ENCODE measurements around the gene CHMP2A. TPM values are rescaled to one million over a fixed set of nuclear protein-coding genes. Genes with fewer than 3 reads are reported as not detected.

Gene CHMP2A
- total and polyA plus RNA-seq, 2 of the 13 experiments (the other 11 are each of a cell fraction or from before 2014, with no cell fraction given) = 49.7 to 55.0 TPM

DNA sequence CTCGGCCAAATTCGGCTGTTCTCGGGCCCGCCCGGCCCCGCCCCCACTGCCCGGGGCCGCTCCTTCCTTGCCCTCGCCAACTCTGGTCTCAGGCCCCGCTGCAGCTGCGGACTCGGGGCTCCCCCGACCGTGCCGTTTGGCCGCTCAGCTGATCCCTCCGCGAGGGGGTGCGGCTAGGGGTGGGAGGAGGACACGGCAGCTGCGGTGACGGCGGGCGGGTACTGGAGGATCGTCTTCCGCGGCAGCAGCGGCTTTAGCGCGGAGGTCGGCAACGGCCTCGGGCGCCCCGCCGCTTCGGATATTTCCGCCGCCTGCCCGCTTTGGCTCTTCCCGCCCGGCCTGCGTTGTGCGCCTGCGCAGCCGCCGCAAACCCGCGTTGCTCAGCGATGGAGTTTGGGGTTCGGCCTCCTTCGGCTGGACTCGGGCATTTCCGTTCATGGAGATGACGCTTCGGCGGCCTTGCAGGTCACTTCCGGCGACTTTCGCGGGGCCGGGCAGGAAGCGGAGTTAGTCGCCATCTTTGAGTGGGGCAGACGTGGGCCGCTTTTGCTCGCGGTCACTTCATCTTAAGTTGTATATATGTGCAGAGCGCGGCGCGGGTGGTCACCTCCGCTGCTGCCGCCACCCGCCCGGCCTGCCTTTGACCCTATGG, 3.8 kb upstream of the CHMP2A start (continued):
- TF ChIP-seq BCL3 (CRISPR knock-in tag; IDR thresholded peaks at IDR 0.05) = peak; percentile 68; the same call in 1 of the 2 replicates
- TF ChIP-seq, protein P1, sequence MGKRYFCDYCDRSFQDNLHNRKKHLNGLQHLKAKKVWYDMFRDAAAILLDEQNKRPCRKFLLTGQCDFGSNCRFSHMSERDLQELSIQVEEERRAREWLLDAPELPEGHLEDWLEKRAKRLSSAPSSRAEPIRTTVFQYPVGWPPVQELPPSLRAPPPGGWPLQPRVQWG (CRISPR knock-in tag; IDR thresholded peaks at IDR 0.05; ENCODE audit: borderline replicate concordance, low read depth) = no peak
- no peak for TF ChIP-seq CEBPB (IDR thresholded peaks at IDR 0.05; ENCODE audit: borderline replicate concordance, low read depth, low read length)
- TF ChIP-seq YEATS4 (CRISPR knock-in tag; IDR thresholded peaks at IDR 0.05; ENCODE audit: borderline replicate concordance) = peak; percentile 76; the same call in 1 of the 2 replicates
- TF ChIP-seq RFX1 (IDR thresholded peaks at IDR 0.05) = peak; percentile 60; the same call in 1 of the 2 replicates
- no peak for TF ChIP-seq CEBPG (CRISPR knock-in tag; IDR thresholded peaks at IDR 0.05)
- TF ChIP-seq ZNF354B (CRISPR knock-in tag; IDR thresholded peaks at IDR 0.05) = no peak
- no peak; the same call in 1 of the 2 replicates for TF ChIP-seq MXD3 (CRISPR knock-in tag; IDR thresholded peaks at IDR 0.05)
- TF ChIP-seq MAFG (CRISPR knock-in tag; IDR thresholded peaks at IDR 0.05) = no peak
- 0 out of 2 replicates have a peak, but pooled peaks have one; percentile 10 for TF ChIP-seq KDM3A (CRISPR knock-in tag; IDR thresholded peaks at IDR 0.05; ENCODE audit: low read depth)
- TF ChIP-seq IRX3 (CRISPR knock-in tag; IDR thresholded peaks at IDR 0.05; ENCODE audit: borderline replicate concordance, low read depth) = peak; percentile 52; the same call in 1 of the 2 replicates
- no peak for TF ChIP-seq ZMYM2 (CRISPR knock-in tag; IDR thresholded peaks at IDR 0.05)
- TF ChIP-seq ZFP82 (CRISPR knock-in tag; IDR thresholded peaks at IDR 0.05; ENCODE audit: borderline replicate concordance) = 0 out of 2 replicates have a peak, but pooled peaks have one; percentile 31
- TF ChIP-seq AKAP8 (CRISPR knock-in tag; IDR thresholded peaks at IDR 0.05) = no peak
- no peak for TF ChIP-seq ZNF180 (CRISPR knock-in tag; IDR thresholded peaks at IDR 0.05; ENCODE audit: borderline replicate concordance, low read depth)
- TF ChIP-seq, protein P2, sequence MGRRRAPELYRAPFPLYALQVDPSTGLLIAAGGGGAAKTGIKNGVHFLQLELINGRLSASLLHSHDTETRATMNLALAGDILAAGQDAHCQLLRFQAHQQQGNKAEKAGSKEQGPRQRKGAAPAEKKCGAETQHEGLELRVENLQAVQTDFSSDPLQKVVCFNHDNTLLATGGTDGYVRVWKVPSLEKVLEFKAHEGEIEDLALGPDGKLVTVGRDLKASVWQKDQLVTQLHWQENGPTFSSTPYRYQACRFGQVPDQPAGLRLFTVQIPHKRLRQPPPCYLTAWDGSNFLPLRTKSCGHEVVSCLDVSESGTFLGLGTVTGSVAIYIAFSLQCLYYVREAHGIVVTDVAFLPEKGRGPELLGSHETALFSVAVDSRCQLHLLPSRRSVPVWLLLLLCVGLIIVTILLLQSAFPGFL (CRISPR knock-in tag; IDR thresholded peaks at IDR 0.05) = no peak
- no peak for TF ChIP-seq ZNF232 (CRISPR knock-in tag; IDR thresholded peaks at IDR 0.05; ENCODE audit: borderline replicate concordance)
- TF ChIP-seq AKNA (CRISPR knock-in tag; IDR thresholded peaks at IDR 0.05; ENCODE audit: borderline replicate concordance) = peak; percentile 67; the same call in 1 of the 2 replicates
- TF ChIP-seq NCOA2 (CRISPR knock-in tag; IDR thresholded peaks at IDR 0.05) = no peak
- TF ChIP-seq TEF (CRISPR knock-in tag; IDR thresholded peaks at IDR 0.05) = no peak
- TF ChIP-seq ZNF317 (CRISPR knock-in tag; IDR thresholded peaks at IDR 0.05) = no peak
